Central memory CD8-positive, alpha-beta T cell (primary cell): Measurements from ENCODE around the gene DNAJC10.
"Not testable (repeated sequence)": the region's sequence is repeated elsewhere in the genome, so short reads cannot be mapped to it uniquely, and the experiment has no call there.

ENCODE experiments used
- ATAC-seq: fragments of 150-1000 bp; cut with Tn5 transposase; replicated peaks from 2 replicates; pipeline ENCODE4 v1.10.0; 2022; ENCODE audit warnings: mild to moderate bottlenecking, moderate FRiP score, moderate number of reproducible peaks; ENCODE audit not compliant: poor library complexity, severe bottlenecking; ENCODE audit errors: extremely low read depth
- DNase-seq, 2 donors: peaks; one replicate each; pipeline ENCODE4 v3.0.0; 2021; ENCODE audit warnings: low spot score in 2 of 2
- H3K27ac Mint-ChIP-seq: one replicate; pipeline ENCODE4 v1.8.0; 2022; ENCODE audit warnings: low read depth, mild to moderate bottlenecking, moderate library complexity, mixed read lengths
- H3K27me3 Mint-ChIP-seq: one replicate; pipeline ENCODE4 v1.8.0; 2022; ENCODE audit warnings: mixed read lengths
- H3K36me3 Mint-ChIP-seq: one replicate; pipeline ENCODE4 v1.8.0; 2022; ENCODE audit warnings: mild to moderate bottlenecking, moderate library complexity, mixed read lengths; ENCODE audit not compliant: insufficient read depth
- H3K4me1 Mint-ChIP-seq: one replicate; pipeline ENCODE4 v1.8.0; 2022; ENCODE audit warnings: mixed read lengths
- H3K4me3 Mint-ChIP-seq: one replicate; pipeline ENCODE4 v1.8.0; 2022; ENCODE audit warnings: mild to moderate bottlenecking, moderate library complexity, mixed read lengths
- H3K9me3 Mint-ChIP-seq: one replicate; pipeline ENCODE4 v1.8.0; 2022; ENCODE audit warnings: mixed read lengths

The DNAJC10 gene

GRCh38 chr2:182705761-182706160 lies 10.3 kb upstream of the DNAJC10 start:
- H3K4me1 Mint-ChIP-seq = no peaks in the 10 kb centered on the region
- H3K9me3 Mint-ChIP-seq = no peaks in the 10 kb centered on the region
- H3K27ac Mint-ChIP-seq = no peak overlapping the region
- H3K36me3 Mint-ChIP-seq = no peaks in the 10 kb centered on the region
- DNase-seq (no peak), ATAC-seq (no peak)
- H3K27me3 Mint-ChIP-seq = peaks cover 52% of the 10 kb centered on the region
- H3K4me3 Mint-ChIP-seq = no peak overlapping the region

GRCh38 chr2:182706751-182707150 lies 9.3 kb upstream of the DNAJC10 start:
- H3K4me1 Mint-ChIP-seq = no peaks in the 10 kb centered on the region
- ATAC-seq = no peak
- no peaks in the 10 kb centered on the region for H3K9me3 Mint-ChIP-seq
- H3K27ac Mint-ChIP-seq = no peak overlapping the region
- peaks cover 59% of the 10 kb centered on the region for H3K27me3 Mint-ChIP-seq
- no peak overlapping the region for H3K4me3 Mint-ChIP-seq
- DNase-seq = no peak
- H3K36me3 Mint-ChIP-seq = no peaks in the 10 kb centered on the region

DNA sequence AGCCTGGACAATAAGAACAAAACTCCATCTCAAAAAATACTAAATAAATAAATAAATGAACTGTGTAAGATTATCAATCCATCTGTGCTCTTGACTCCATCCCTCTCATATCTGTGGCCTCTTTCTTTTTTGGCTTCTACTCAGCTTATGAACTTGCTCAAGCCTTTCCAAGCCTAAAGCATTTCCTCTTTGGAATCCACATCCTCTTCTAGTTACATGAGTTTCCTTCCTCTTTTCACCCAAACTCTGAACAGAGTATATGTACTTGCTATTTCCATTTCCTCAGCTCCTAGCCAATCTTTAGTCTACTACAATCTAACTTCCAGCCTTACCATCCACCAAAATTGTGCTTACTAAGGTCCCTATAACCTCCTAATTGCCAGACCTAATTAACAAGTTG lies 2.5 kb upstream of the DNAJC10 start:
- H3K4me3 Mint-ChIP-seq = no peak overlapping the region
- H3K27ac Mint-ChIP-seq = no peak overlapping the region
- ATAC-seq = no peak
- H3K36me3 Mint-ChIP-seq = no peaks in the 10 kb centered on the region
- no peaks in the 10 kb centered on the region for H3K4me1 Mint-ChIP-seq
- no peak for DNase-seq
- peaks cover 40% of the 10 kb centered on the region for H3K27me3 Mint-ChIP-seq
- no peaks in the 10 kb centered on the region for H3K9me3 Mint-ChIP-seq

- DNase-seq (no peak), ATAC-seq (no peak)
- H3K36me3 Mint-ChIP-seq = no peaks in the 10 kb centered on the region
- H3K9me3 Mint-ChIP-seq = no peaks in the 10 kb centered on the region
- H3K27ac Mint-ChIP-seq = no peak overlapping the region
- H3K4me3 Mint-ChIP-seq = no peak overlapping the region
- H3K27me3 Mint-ChIP-seq = peaks cover 23% of the 10 kb centered on the region
- H3K4me1 Mint-ChIP-seq = no peaks in the 10 kb centered on the region
Observed at GRCh38 chr2:182715121-182715891, 751 bp upstream of the DNAJC10 start.

- no peak overlapping the region for H3K4me3 Mint-ChIP-seq
- peaks cover 11% of the 10 kb centered on the region for H3K27me3 Mint-ChIP-seq
- ATAC-seq (no peak), DNase-seq (no peak)
- no peaks in the 10 kb centered on the region for H3K9me3 Mint-ChIP-seq
- no peaks in the 10 kb centered on the region for H3K4me1 Mint-ChIP-seq
- H3K27ac Mint-ChIP-seq = no peak overlapping the region
- no peaks in the 10 kb centered on the region for H3K36me3 Mint-ChIP-seq
Observed at GRCh38 chr2:182716650-182716979, 558 bp downstream of the DNAJC10 start.

- H3K4me3 Mint-ChIP-seq = no peak overlapping the region
- DNase-seq = no peak
- H3K27me3 Mint-ChIP-seq = peaks cover 11% of the 10 kb centered on the region
Observed at GRCh38 chr2:182717416-182717815, 1.4 kb downstream of the DNAJC10 start.

GRCh38 chr2:182717816-182718215 lies 1.8 kb downstream of the DNAJC10 start:
- peaks cover 11% of the 10 kb centered on the region for H3K27me3 Mint-ChIP-seq
- no peaks in the 10 kb centered on the region for H3K9me3 Mint-ChIP-seq
- no peaks in the 10 kb centered on the region for H3K36me3 Mint-ChIP-seq
- H3K4me3 Mint-ChIP-seq = no peak overlapping the region
- no peak overlapping the region for H3K27ac Mint-ChIP-seq
- DNase-seq (no peak), ATAC-seq (no peak)
- no peaks in the 10 kb centered on the region for H3K4me1 Mint-ChIP-seq

More at GRCh38 chr2:182717416-182717815, 1.4 kb downstream of the DNAJC10 start:
- Mint-ChIP-seq H3K4me1 (no peaks in the 10 kb centered on the region), H3K36me3 (no peaks in the 10 kb centered on the region), H3K9me3 (no peaks in the 10 kb centered on the region), H3K27ac (no peak overlapping the region)
- ATAC-seq = no peak

DNA sequence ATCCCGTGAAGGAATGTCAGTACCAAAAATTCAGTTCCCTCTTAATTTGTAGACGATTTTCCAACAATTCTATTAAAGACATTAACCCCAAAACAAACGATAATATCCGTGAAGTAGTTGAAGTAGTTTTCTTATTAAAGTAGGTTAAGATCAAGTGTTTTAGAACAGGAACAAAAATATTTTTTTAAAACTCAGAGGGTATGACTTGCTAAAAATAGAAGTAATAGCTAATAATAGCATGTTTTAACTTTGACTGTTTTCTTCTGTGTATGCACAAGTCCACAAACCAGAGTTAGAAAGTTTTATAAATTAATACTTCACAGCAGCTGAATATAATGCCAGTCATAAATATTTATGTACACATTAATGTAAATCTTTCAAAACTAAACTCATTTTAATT lies 2.4 kb downstream of the DNAJC10 start:
- Mint-ChIP-seq H3K4me3 (no peak overlapping the region), H3K9me3 (no peaks in the 10 kb centered on the region), H3K36me3 (peaks cover 4% of the 10 kb centered on the region), H3K27ac (no peak overlapping the region), H3K27me3 (peaks cover 7% of the 10 kb centered on the region), H3K4me1 (no peaks in the 10 kb centered on the region)
- DNase-seq = no peak
- no peak for ATAC-seq

DNA sequence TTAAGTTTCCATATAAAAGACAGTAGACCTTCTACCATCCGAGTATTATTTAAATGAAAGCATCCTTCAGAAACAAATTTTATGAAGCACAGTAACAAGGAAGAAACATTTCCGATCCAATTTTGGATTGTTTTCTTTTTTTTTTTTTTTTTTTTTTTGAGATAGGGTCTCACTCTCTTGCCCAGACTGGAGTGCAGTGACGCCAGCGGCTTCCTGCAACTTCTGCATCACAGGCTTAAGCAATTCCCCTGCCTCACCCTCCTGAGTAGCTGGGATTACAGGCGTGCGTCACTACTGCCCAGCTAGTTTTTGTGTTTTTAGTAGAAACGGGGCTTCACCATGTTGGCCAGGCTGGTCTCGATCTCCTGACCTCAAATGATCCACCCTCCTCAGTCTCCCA lies 3.1 kb downstream of the DNAJC10 start:
- not testable (repeated sequence) for H3K36me3 Mint-ChIP-seq, DNase-seq, ATAC-seq, H3K4me3 Mint-ChIP-seq, H3K27me3 Mint-ChIP-seq, H3K9me3 Mint-ChIP-seq, H3K4me1 Mint-ChIP-seq, H3K27ac Mint-ChIP-seq

GRCh38 chr2:182724656-182725055 lies 8.6 kb downstream of the DNAJC10 start:
- Mint-ChIP-seq H3K4me1 (no peaks in the 10 kb centered on the region), H3K27me3 (no peaks in the 10 kb centered on the region), H3K27ac (no peak overlapping the region), H3K36me3 (peaks cover 15% of the 10 kb centered on the region), H3K9me3 (no peaks in the 10 kb centered on the region), H3K4me3 (no peak overlapping the region)
- ATAC-seq (no peak), DNase-seq (no peak)

GRCh38 chr2:182726473-182726872 lies 10.4 kb downstream of the DNAJC10 start:
- DNase-seq = no peak
- Mint-ChIP-seq H3K4me3 (no peak overlapping the region), H3K27ac (no peak overlapping the region), H3K36me3 (peaks cover 17% of the 10 kb centered on the region), H3K27me3 (no peaks in the 10 kb centered on the region), H3K9me3 (no peaks in the 10 kb centered on the region), H3K4me1 (peaks cover 6% of the 10 kb centered on the region)
- no peak for ATAC-seq

DNA sequence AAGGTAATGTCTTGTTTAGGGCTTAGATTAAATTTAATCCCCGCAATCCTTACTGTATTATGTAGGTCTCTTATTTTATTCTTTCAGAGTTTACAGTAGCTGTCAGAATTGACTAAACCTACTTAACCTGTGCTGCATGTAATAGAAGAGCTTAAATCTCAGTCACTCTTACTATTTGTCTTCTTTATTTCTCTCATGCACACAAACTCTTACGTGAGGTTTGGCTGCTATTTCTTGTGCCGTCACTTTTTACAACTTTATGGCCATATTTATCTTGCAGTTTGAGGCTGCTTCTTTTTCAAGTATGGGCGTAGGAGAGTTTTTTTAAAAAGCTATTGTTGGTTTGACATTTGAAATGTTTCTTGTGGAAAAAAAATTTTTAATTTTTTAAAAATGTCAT lies 12.0 kb downstream of the DNAJC10 start:
- Mint-ChIP-seq H3K27ac (no peak overlapping the region), H3K4me3 (no peak overlapping the region), H3K27me3 (no peaks in the 10 kb centered on the region), H3K9me3 (no peaks in the 10 kb centered on the region), H3K4me1 (peaks cover 21% of the 10 kb centered on the region), H3K36me3 (peaks cover 22% of the 10 kb centered on the region)
- DNase-seq = no peak
- no peak for ATAC-seq

GRCh38 chr2:182729710-182730339 lies 13.8 kb downstream of the DNAJC10 start:
- no peaks in the 10 kb centered on the region for H3K9me3 Mint-ChIP-seq
- H3K4me3 Mint-ChIP-seq = no peak overlapping the region
- H3K36me3 Mint-ChIP-seq = peaks cover 18% of the 10 kb centered on the region
- no peaks in the 10 kb centered on the region for H3K27me3 Mint-ChIP-seq
- ATAC-seq (no peak), DNase-seq (no peak)
- H3K4me1 Mint-ChIP-seq = peaks cover 21% of the 10 kb centered on the region
- no peak overlapping the region for H3K27ac Mint-ChIP-seq
